Activated naive CD8-positive, alpha-beta T cell treated with anti-CD3 and anti-CD28 coated beads, Interleukin-2, amount 10 ng/mL, durations not matched to agents 7 days and 5 days (primary cell): Measurements from ENCODE around the gene RCBTB1. TPM values are rescaled to one million over a fixed set of nuclear protein-coding genes. Genes with fewer than 3 reads are reported as not detected.
A peak's percentile ranks its signal among the peaks of the same experiment; 100 is the strongest.
"Not testable (repeated sequence)": the region's sequence is repeated elsewhere in the genome, so short reads cannot be mapped to it uniquely, and the experiment has no call there.

ENCODE experiments used
- ATAC-seq: fragments of 150-1000 bp; cut with Tn5 transposase; one replicate; pipeline ENCODE4 v1.10.0; 2021; ENCODE audit warnings: low read depth, moderate library complexity
- POLR2A ChIA-PET: fragments of 350-600 bp; sonication (Branson Sonifier 250); formaldehyde crosslinking; loops from one replicate; lab custom pipeline; 2021; ENCODE audit warnings: antibody characterized with exemption; lab: Charles Lee
- DNase-seq: peaks from one replicate; pipeline ENCODE4 v3.0.0; 2021
- H3K27ac Mint-ChIP-seq: one replicate; pipeline ENCODE4 v1.8.0; 2022; ENCODE audit warnings: mild to moderate bottlenecking, mixed read lengths
- H3K27me3 Mint-ChIP-seq: one replicate; pipeline ENCODE4 v1.8.0; 2022; ENCODE audit warnings: mild to moderate bottlenecking, moderate library complexity, mixed read lengths
- H3K36me3 Mint-ChIP-seq: one replicate; pipeline ENCODE4 v1.8.0; 2021; ENCODE audit warnings: mild to moderate bottlenecking, mixed read lengths
- H3K4me1 Mint-ChIP-seq: one replicate; pipeline ENCODE4 v1.8.0; 2021; ENCODE audit warnings: mixed read lengths
- H3K4me3 Mint-ChIP-seq: one replicate; pipeline ENCODE4 v1.8.0; 2022; ENCODE audit warnings: mild to moderate bottlenecking, moderate library complexity, mixed read lengths
- H3K9me3 Mint-ChIP-seq: one replicate; pipeline ENCODE4 v1.8.0; 2021; ENCODE audit warnings: mixed read lengths
- total RNA-seq, 2 experiments: library from RNA; stranded (reverse); gene quantifications; one replicate each; pipeline ENCODE4 v1.2.3, GENCODE V29; 2021

Gene RCBTB1
- total RNA-seq, 2 experiments from 2014 or later, result 18.9 to 20.6 TPM

GRCh38 chr13:49512578-49512977, 72.8 kb downstream of the RCBTB1 start:
- ATAC-seq (no peak), DNase-seq (no peak)
- Mint-ChIP-seq H3K4me3 (no peak overlapping the region), H3K27ac (peak overlapping the region; percentile 58), H3K36me3 (peaks cover 46% of the 10 kb centered on the region), H3K4me1 (peaks cover 8% of the 10 kb centered on the region), H3K9me3 (peaks cover 2% of the 10 kb centered on the region), H3K27me3 (no peaks in the 10 kb centered on the region)
- POLR2A ChIA-PET, result no interaction called here

GRCh38 chr13:49503951-49504350, 81.4 kb downstream of the RCBTB1 start:
- Mint-ChIP-seq H3K36me3 (peaks cover 47% of the 10 kb centered on the region), H3K27ac (no peak overlapping the region)
- no peak for ATAC-seq

GRCh38 chr13:49502954-49503353, 82.4 kb downstream of the RCBTB1 start:
- no peak for ATAC-seq
- Mint-ChIP-seq H3K4me3 (no peak overlapping the region), H3K4me1 (peaks cover 31% of the 10 kb centered on the region), H3K27ac (no peak overlapping the region), H3K9me3 (peaks cover 3% of the 10 kb centered on the region), H3K27me3 (no peaks in the 10 kb centered on the region), H3K36me3 (peaks cover 55% of the 10 kb centered on the region)
- no peak for DNase-seq
- POLR2A ChIA-PET, result no interaction called here

More at GRCh38 chr13:49503951-49504350, 81.4 kb downstream of the RCBTB1 start:
- Mint-ChIP-seq H3K9me3 (peaks cover 3% of the 10 kb centered on the region), H3K4me3 (no peak overlapping the region), H3K27me3 (no peaks in the 10 kb centered on the region), H3K4me1 (peaks cover 24% of the 10 kb centered on the region)
- no peak for DNase-seq
- POLR2A ChIA-PET, result no interaction called here

GRCh38 chr13:49499889-49500660, 85.3 kb downstream of the RCBTB1 start:
- Mint-ChIP-seq H3K36me3 (peaks cover 52% of the 10 kb centered on the region), H3K4me1 (peaks cover 44% of the 10 kb centered on the region), H3K27ac (no peak overlapping the region), H3K4me3 (no peak overlapping the region), H3K9me3 (no peaks in the 10 kb centered on the region), H3K27me3 (no peaks in the 10 kb centered on the region)
- DNase-seq (no peak), ATAC-seq (no peak)
- POLR2A ChIA-PET, result interaction anchor here (1.3 kb wide), 1 partner anchor 56 kb away, joined by 5 read pairs; the partner anchor contains the start of genes CAB39L and SETDB2

- H3K27ac Mint-ChIP-seq, result peak overlapping the region; percentile 22
- peaks cover 54% of the 10 kb centered on the region for H3K4me1 Mint-ChIP-seq
- no peak for DNase-seq
- POLR2A ChIA-PET, result no interaction called here
- no peaks in the 10 kb centered on the region for H3K9me3 Mint-ChIP-seq
- ATAC-seq, result no peak
- no peak overlapping the region for H3K4me3 Mint-ChIP-seq
- H3K36me3 Mint-ChIP-seq, result peaks cover 49% of the 10 kb centered on the region
- no peaks in the 10 kb centered on the region for H3K27me3 Mint-ChIP-seq
Measured at GRCh38 chr13:49498206-49498605, 87.2 kb downstream of the RCBTB1 start.

GRCh38 chr13:49497272-49497671, 88.1 kb downstream of the RCBTB1 start:
- POLR2A ChIA-PET, result interaction anchor here (0.8 to 5.1 kb wide), 5 partner anchors 10 to 386 kb away, joined by 3 to 119 read pairs (median 4); partner anchors contain the start of genes CAB39L, KPNA3 and SETDB2
- H3K4me3 Mint-ChIP-seq, result peak overlapping the region; percentile 95
- no peaks in the 10 kb centered on the region for H3K27me3 Mint-ChIP-seq
- H3K36me3 Mint-ChIP-seq, result peaks cover 48% of the 10 kb centered on the region
- peak overlapping the region; percentile 98 for H3K27ac Mint-ChIP-seq
- H3K9me3 Mint-ChIP-seq, result no peaks in the 10 kb centered on the region
- peaks cover 51% of the 10 kb centered on the region for H3K4me1 Mint-ChIP-seq
- DNase-seq (no peak), ATAC-seq (no peak)

- peak; percentile 43 for DNase-seq
- peak overlapping the region; percentile 95 for H3K4me3 Mint-ChIP-seq
- H3K27ac Mint-ChIP-seq, result peak overlapping the region; percentile 98
- H3K4me1 Mint-ChIP-seq, result peaks cover 51% of the 10 kb centered on the region
- POLR2A ChIA-PET, result interaction anchor here (0.7 to 5.1 kb wide), 20 partner anchors 10 to 612 kb away, joined by 3 to 119 read pairs (median 4); partner anchors contain the start of genes CAB39L, CDADC1, KPNA3 and SETDB2
- peaks cover 48% of the 10 kb centered on the region for H3K36me3 Mint-ChIP-seq
- not testable (repeated sequence) for H3K27me3 Mint-ChIP-seq, ATAC-seq, H3K9me3 Mint-ChIP-seq
Measured at GRCh38 chr13:49496837-49497236, 88.5 kb downstream of the RCBTB1 start.

- peaks cover 51% of the 10 kb centered on the region for H3K4me1 Mint-ChIP-seq
- H3K4me3 Mint-ChIP-seq, result peak within 1 kb of the TSS; percentile 98
- H3K27ac Mint-ChIP-seq, result peak within 1 kb of the TSS; percentile 100
- H3K36me3 Mint-ChIP-seq, result peaks cover 50% of the 10 kb centered on the region
- POLR2A ChIA-PET, result interaction anchor here (0.7 to 5.1 kb wide), 24 partner anchors 9 to 612 kb away, joined by 3 to 119 read pairs (median 4); partner anchors contain the start of genes ARL11, CAB39L, CDADC1 and KPNA3
- DNase-seq, result peak; percentile 86
- peak; percentile 85 for ATAC-seq
- no peaks in the 10 kb centered on the region for H3K27me3 Mint-ChIP-seq
- no peaks in the 10 kb centered on the region for H3K9me3 Mint-ChIP-seq
Measured at GRCh38 chr13:49495783-49496762, 89.3 kb downstream of the RCBTB1 start, which contains the start of gene PHF11. Gene PHF11 (plus strand): TSS chr13:49495953. CDS start chr13:49496002, 49 bp downstream.

- H3K4me1 Mint-ChIP-seq, result peaks cover 43% of the 10 kb centered on the region
Measured at GRCh38 chr13:49494645-49495044, 90.7 kb downstream of the RCBTB1 start.

GRCh38 chr13:49488563-49488962, 96.8 kb downstream of the RCBTB1 start:
- no peak for ATAC-seq
- no peak overlapping the region for H3K27ac Mint-ChIP-seq
- peaks cover 20% of the 10 kb centered on the region for H3K36me3 Mint-ChIP-seq
- DNase-seq, result no peak
- POLR2A ChIA-PET, result no interaction called here
- H3K4me3 Mint-ChIP-seq, result no peak overlapping the region
- no peaks in the 10 kb centered on the region for H3K27me3 Mint-ChIP-seq
- H3K9me3 Mint-ChIP-seq, result no peaks in the 10 kb centered on the region
- H3K4me1 Mint-ChIP-seq, result peaks cover 3% of the 10 kb centered on the region

More at GRCh38 chr13:49494645-49495044, 90.7 kb downstream of the RCBTB1 start:
- ATAC-seq (no peak), DNase-seq (no peak)
- Mint-ChIP-seq H3K27me3 (no peaks in the 10 kb centered on the region), H3K36me3 (peaks cover 39% of the 10 kb centered on the region), H3K4me3 (peak overlapping the region; percentile 98), H3K27ac (peak overlapping the region; percentile 100), H3K9me3 (no peaks in the 10 kb centered on the region)
- POLR2A ChIA-PET, result interaction anchor here (0.8 to 5.1 kb wide), 5 partner anchors 8 to 300 kb away, joined by 3 to 119 read pairs (median 7); partner anchors contain the start of genes CAB39L and SETDB2
